ENCODE data around the gene DNAJC6.

DNA sequence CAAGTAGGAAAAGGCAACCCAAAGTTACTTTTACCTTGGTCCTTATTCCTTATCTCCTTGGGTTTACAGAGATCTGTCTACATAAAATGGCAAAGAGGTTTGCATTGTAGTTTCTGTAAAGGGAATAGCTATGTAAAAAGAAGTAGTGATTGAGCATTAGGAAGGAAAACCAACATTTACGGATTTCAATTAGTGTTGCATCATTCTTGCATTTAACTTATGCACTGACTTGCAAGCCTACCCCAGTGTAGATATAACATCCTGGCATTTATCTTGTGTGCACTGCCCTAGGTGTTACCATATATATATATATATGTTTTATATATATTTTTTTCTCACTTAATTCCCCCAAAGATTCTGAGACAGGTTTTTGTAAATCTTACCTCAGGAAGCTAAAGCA is 107.4 kb downstream of the DNAJC6 start:
- TF ChIP-seq POLR2A (IDR thresholded peaks at IDR 0.05; ENCODE audit: low read depth, low read length) (no peak), TAF1 (IDR thresholded peaks at IDR 0.05; ENCODE audit: borderline replicate concordance, low read depth, low read length) (no peak), POLR2AphosphoS5 (IDR thresholded peaks at IDR 0.05; ENCODE audit: low read depth, low read length) (no peak)
